ENCODE measurements around the gene ZNF587. TPM values are rescaled to one million over a fixed set of nuclear protein-coding genes. Genes with fewer than 3 reads are reported as not detected.
"Not testable (repeated sequence)": the region's sequence is repeated elsewhere in the genome, so short reads cannot be mapped to it uniquely, and the experiment has no call there.

Gene ZNF587
- total RNA-seq, 1 experiment from 2014 or later, result 36.4 TPM

DNA sequence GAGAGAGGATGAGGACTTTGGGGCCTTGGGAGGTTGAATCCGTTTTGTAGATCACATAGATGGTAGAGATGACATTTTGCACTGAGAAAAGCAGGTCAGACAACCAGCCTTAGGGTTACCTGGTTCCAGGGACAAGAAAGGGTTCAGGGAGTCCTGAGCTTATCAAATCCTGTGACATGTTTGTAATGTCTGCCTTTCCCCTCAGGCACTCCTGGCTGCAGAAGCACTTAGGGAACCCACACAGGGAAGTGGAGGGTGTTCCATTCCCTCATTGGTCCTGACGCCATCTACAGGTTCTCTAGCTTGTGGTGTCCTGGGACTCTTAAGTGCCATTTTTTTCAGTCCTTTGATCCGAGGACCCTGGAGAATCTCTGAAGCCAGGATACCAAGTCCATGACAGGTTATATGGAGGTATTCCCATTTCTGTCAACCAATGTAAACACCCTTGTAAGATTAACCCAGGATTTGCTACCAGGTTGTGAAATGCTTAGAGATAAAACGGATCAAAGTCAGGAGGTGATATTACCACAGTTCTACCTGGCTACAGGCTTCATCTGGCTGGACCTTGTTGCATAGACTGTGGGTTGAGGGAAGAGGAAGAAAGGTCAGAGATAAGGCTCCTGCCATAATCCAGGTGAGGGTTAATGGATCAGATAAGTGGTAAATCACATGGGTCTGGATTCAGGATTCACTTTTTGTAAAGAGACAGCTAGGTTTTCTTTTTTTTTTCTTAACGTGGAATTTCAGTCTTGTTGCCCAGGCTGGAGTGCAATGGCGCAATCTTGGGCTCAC is 2.3 kb downstream of the ZNF587 start:
- H3K27ac ChIP-seq (ENCODE audit: low read length); H3K4me2 ChIP-seq (ENCODE audit: low read depth, low read length, poor library complexity, severe bottlenecking); DNase-seq; H4K20me1 ChIP-seq (ENCODE audit: insufficient read depth, low read depth, low read length); H3K27me3 ChIP-seq (ENCODE audit: low read length); H3K9me2 ChIP-seq (replicated peaks; ENCODE audit: insufficient read depth, low read length); H2AFZ ChIP-seq (ENCODE audit: low read length); H3K9ac ChIP-seq (ENCODE audit: low read length); H3K4me1 ChIP-seq (ENCODE audit: low read length): not testable (repeated sequence)
- peak overlapping the region; percentile 76 for H3K4me3 ChIP-seq (ENCODE audit: low read length)
- H3K9me3 ChIP-seq (ENCODE audit: low read length), result peaks cover 13% of the 10 kb centered on the region
- peaks cover 56% of the 10 kb centered on the region for H3K79me2 ChIP-seq (ENCODE audit: low read length)
- H3K36me3 ChIP-seq (ENCODE audit: insufficient read depth, low read length), result peaks cover 63% of the 10 kb centered on the region

DNA sequence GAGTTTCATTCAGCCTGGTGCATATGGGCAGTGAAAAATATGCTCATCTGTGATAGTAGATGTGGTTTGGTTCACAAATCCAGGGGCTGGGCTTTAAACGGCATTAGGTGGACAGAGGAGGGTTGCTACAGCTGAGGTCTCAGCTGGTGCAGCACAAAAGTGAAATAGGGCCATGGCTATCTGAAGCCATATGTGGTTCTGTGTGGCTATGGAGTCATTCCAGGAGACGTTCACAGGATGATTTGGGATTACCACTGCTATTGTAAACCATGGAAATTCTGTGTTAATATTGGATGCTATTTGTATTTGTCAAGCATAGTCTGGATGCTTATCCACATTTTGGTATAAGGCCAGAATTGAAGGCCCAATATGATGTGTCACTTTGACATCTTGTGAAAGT is 4.5 kb downstream of the ZNF587 start:
- not testable (repeated sequence) for H2AFZ ChIP-seq (ENCODE audit: low read length); H3K4me1 ChIP-seq (ENCODE audit: low read length); H4K20me1 ChIP-seq (ENCODE audit: insufficient read depth, low read depth, low read length); H3K27me3 ChIP-seq (ENCODE audit: low read length); H3K4me3 ChIP-seq (ENCODE audit: low read length); DNase-seq; H3K9me2 ChIP-seq (replicated peaks; ENCODE audit: insufficient read depth, low read length); H3K9ac ChIP-seq (ENCODE audit: low read length); H3K4me2 ChIP-seq (ENCODE audit: low read depth, low read length, poor library complexity, severe bottlenecking); H3K27ac ChIP-seq (ENCODE audit: low read length)
- peaks cover 16% of the 10 kb centered on the region for H3K9me3 ChIP-seq (ENCODE audit: low read length)
- peaks cover 77% of the 10 kb centered on the region for H3K36me3 ChIP-seq (ENCODE audit: insufficient read depth, low read length)
- peaks cover 59% of the 10 kb centered on the region for H3K79me2 ChIP-seq (ENCODE audit: low read length)

DNA sequence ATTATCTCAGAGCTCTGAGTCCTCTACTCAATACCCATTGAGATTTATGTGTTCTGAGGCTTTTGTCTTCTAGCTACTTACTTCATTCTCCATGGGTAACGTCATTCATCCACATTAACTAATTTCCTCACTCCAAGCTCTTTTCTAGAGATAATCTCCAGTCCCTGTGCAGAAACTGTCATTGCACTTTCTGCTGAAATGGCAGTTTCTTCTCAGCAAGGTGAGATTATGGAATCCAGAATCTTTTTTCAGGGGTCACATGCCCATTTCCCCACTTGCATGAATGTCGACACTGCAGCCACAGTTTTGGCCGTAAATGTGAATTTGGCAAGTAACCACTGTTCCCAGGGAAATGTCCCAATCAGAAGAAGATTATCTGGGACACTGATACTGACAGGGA is 12.7 kb downstream of the ZNF587 start:
- not testable (repeated sequence) for H3K4me3 ChIP-seq (ENCODE audit: low read length); H3K4me2 ChIP-seq (ENCODE audit: low read depth, low read length, poor library complexity, severe bottlenecking); H3K9ac ChIP-seq (ENCODE audit: low read length); H3K9me2 ChIP-seq (replicated peaks; ENCODE audit: insufficient read depth, low read length); DNase-seq; H3K27me3 ChIP-seq (ENCODE audit: low read length); H3K4me1 ChIP-seq (ENCODE audit: low read length); H2AFZ ChIP-seq (ENCODE audit: low read length); H4K20me1 ChIP-seq (ENCODE audit: insufficient read depth, low read depth, low read length); H3K27ac ChIP-seq (ENCODE audit: low read length)
- Histone ChIP-seq H3K79me2 (ENCODE audit: low read length) (peaks cover 33% of the 10 kb centered on the region), H3K36me3 (ENCODE audit: insufficient read depth, low read length) (peaks cover 91% of the 10 kb centered on the region), H3K9me3 (ENCODE audit: low read length) (peaks cover 57% of the 10 kb centered on the region)

DNA sequence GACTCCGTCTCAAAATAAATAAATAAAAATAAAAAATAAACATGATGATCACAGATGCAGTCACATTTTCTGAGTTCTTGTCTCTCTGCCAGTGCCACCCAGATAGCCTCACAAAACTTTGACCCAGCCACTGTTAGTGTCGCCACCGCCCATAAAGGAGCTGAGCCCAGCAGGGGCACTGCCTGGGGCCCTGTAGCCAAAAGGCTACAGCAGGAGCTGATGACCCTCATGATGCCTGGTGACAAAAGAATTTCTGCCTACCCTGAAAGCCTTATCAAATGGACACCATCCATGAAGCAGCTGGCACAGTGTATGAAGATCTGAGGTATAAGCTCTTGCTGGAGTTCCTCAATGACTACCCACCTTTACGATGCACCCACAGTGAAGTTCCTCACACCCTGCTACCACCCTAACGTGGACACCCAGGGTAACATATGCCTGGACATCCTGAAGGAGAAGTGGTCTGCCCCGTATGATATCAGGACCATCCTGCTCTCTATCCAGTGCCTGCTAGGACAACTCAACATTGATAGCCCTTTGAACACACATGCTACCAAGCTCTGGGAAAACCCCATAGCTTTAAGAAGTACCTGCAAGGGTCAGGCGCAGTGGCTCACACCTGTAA is 18.3 kb downstream of the ZNF587 start:
- Histone ChIP-seq H3K9me3 (ENCODE audit: low read length) (peaks cover 63% of the 10 kb centered on the region), H3K27ac (ENCODE audit: low read length) (no peak overlapping the region), H3K27me3 (ENCODE audit: low read length) (no peaks in the 10 kb centered on the region), H3K4me3 (ENCODE audit: low read length) (no peak overlapping the region), H3K9ac (ENCODE audit: low read length) (no peak overlapping the region), H3K4me2 (ENCODE audit: low read depth, low read length, poor library complexity, severe bottlenecking) (no peak overlapping the region), H3K79me2 (ENCODE audit: low read length) (peaks cover 19% of the 10 kb centered on the region), H3K36me3 (ENCODE audit: insufficient read depth, low read length) (peaks cover 64% of the 10 kb centered on the region), H2AFZ (ENCODE audit: low read length) (no peak overlapping the region), H3K4me1 (ENCODE audit: low read length) (no peaks in the 10 kb centered on the region), H3K9me2 (replicated peaks; ENCODE audit: insufficient read depth, low read length) (no peaks in the 10 kb centered on the region), H4K20me1 (ENCODE audit: insufficient read depth, low read depth, low read length) (no peaks in the 10 kb centered on the region)
- no peak for DNase-seq

DNA sequence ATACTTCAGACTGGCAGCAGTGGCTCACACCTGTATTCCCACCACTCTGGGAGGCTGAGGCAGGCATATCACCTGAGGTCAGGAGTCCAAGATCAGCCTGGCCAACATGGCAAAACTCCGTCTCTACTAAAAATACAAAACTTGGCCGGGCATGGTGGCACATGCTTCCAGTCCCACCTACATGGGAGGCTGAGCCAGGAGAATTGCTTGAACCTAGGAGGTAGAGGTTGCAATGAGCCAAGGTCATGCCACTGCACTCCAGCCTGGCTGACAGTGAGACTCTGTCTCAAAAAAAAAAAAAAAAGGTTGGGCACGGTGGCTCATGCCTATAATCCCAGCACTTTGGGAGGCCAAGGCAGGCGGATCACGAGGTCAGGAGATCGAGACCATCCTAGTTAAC is 20.0 kb downstream of the ZNF587 start:
- not testable (repeated sequence) for H3K4me1 ChIP-seq (ENCODE audit: low read length); H3K27ac ChIP-seq (ENCODE audit: low read length); H3K4me3 ChIP-seq (ENCODE audit: low read length); DNase-seq; H4K20me1 ChIP-seq (ENCODE audit: insufficient read depth, low read depth, low read length); H3K27me3 ChIP-seq (ENCODE audit: low read length); H3K4me2 ChIP-seq (ENCODE audit: low read depth, low read length, poor library complexity, severe bottlenecking); H3K9me2 ChIP-seq (replicated peaks; ENCODE audit: insufficient read depth, low read length); H2AFZ ChIP-seq (ENCODE audit: low read length); H3K9ac ChIP-seq (ENCODE audit: low read length)
- H3K36me3 ChIP-seq (ENCODE audit: insufficient read depth, low read length), result peaks cover 67% of the 10 kb centered on the region
- H3K79me2 ChIP-seq (ENCODE audit: low read length), result peaks cover 15% of the 10 kb centered on the region
- H3K9me3 ChIP-seq (ENCODE audit: low read length), result peaks cover 68% of the 10 kb centered on the region

DNA sequence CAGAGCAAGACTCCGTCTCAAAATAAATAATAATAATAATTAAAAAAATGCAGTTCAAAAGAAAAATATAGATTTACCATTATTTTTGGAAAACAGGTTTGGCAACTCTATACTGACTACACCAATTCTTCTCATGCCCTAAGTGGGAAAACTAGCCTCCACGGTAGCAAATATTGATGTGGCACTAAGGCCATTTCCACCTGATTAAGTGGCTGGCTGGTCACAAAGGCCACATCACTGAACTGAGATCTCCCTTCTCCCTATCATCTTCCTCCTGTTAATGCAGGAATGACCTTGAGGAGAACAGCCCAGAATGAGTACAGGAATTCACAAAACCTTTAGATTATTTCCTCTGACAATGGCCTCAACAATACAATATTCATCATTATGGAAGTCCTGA is 20.6 kb downstream of the ZNF587 start:
- H3K9me2 ChIP-seq (replicated peaks; ENCODE audit: insufficient read depth, low read length), result no peaks in the 10 kb centered on the region
- peaks cover 64% of the 10 kb centered on the region for H3K36me3 ChIP-seq (ENCODE audit: insufficient read depth, low read length)
- H3K9me3 ChIP-seq (ENCODE audit: low read length), result peaks cover 63% of the 10 kb centered on the region
- H3K27me3 ChIP-seq (ENCODE audit: low read length), result no peaks in the 10 kb centered on the region
- H3K27ac ChIP-seq (ENCODE audit: low read length), result no peak overlapping the region
- no peaks in the 10 kb centered on the region for H4K20me1 ChIP-seq (ENCODE audit: insufficient read depth, low read depth, low read length)
- no peaks in the 10 kb centered on the region for H3K4me1 ChIP-seq (ENCODE audit: low read length)
- no peak overlapping the region for H3K9ac ChIP-seq (ENCODE audit: low read length)
- no peak overlapping the region for H2AFZ ChIP-seq (ENCODE audit: low read length)
- no peak overlapping the region for H3K4me3 ChIP-seq (ENCODE audit: low read length)
- DNase-seq, result no peak
- H3K79me2 ChIP-seq (ENCODE audit: low read length), result peaks cover 13% of the 10 kb centered on the region
- no peak overlapping the region for H3K4me2 ChIP-seq (ENCODE audit: low read depth, low read length, poor library complexity, severe bottlenecking)

DNA sequence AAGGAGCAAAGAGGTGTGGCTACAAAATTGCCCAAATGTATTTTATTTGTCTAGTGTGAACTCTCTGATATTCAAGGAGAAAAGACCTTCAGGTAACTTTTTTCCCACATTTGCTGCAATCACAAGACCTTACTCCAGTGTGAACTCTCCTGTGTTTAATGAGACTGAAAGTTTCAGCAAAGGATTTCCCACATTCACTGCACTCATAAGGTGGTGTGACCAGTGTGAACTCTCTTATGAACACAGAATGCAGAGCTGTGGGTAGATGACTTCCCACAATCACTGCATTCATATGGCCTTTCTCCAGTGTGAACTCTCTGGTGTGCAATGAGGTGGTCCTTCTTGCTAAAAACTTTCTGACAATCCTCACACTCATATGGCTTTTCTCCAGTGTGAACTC is 22.8 kb downstream of the ZNF587 start:
- Histone ChIP-seq H2AFZ (ENCODE audit: low read length) (no peak overlapping the region), H3K4me2 (ENCODE audit: low read depth, low read length, poor library complexity, severe bottlenecking) (no peak overlapping the region), H3K9me3 (ENCODE audit: low read length) (peaks cover 53% of the 10 kb centered on the region), H3K27me3 (ENCODE audit: low read length) (no peaks in the 10 kb centered on the region), H3K79me2 (ENCODE audit: low read length) (peaks cover 6% of the 10 kb centered on the region), H3K27ac (ENCODE audit: low read length) (no peak overlapping the region), H3K4me3 (ENCODE audit: low read length) (no peak overlapping the region), H3K9me2 (replicated peaks; ENCODE audit: insufficient read depth, low read length) (no peaks in the 10 kb centered on the region), H3K4me1 (ENCODE audit: low read length) (no peaks in the 10 kb centered on the region), H3K9ac (ENCODE audit: low read length) (no peak overlapping the region), H3K36me3 (ENCODE audit: insufficient read depth, low read length) (peaks cover 58% of the 10 kb centered on the region), H4K20me1 (ENCODE audit: insufficient read depth, low read depth, low read length) (no peaks in the 10 kb centered on the region)
- DNase-seq, result no peak

DNA sequence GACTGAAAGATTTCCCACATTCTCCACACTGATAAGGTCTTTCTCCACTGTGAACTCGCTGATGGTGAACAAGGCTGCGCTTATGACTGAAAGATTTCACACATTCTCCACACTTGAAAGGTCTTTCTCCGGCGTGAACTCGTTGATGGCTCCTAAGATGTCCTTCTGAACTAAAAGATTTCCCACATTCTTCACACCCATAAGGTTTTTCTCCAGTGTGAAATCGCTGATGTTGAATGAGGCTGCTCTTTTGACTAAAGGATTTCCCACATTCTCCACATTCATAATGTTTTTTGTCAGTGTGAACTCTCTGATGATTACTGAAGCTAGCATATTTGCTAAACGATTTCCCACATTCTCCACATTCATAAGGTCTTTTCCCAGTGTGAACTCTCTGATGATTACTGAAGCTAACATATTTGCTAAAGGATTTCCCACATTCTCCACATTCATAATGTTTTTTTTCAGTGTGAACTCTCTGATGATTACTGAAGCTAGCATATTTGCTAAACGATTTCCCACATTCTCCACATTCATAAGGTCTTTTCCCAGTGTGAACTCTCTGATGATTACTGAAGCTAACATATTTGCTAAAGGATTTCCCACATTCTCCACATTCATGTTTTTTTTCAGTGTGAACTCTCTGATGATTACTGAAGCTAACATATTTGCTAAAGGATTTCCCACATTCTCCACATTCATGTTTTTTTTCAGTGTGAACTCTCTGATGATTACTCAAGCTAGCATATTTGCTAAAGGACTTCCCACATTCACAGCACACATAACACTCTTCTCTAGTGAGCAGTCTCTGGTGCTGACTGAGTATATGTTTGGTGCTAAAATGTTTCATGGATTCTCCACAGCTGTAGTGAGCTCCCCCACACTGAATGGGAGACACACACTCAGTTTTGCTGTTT is 24.5 kb downstream of the ZNF587 start:
- H4K20me1 ChIP-seq (ENCODE audit: insufficient read depth, low read depth, low read length); H3K4me3 ChIP-seq (ENCODE audit: low read length); DNase-seq; H3K4me1 ChIP-seq (ENCODE audit: low read length); H3K27me3 ChIP-seq (ENCODE audit: low read length); H3K9ac ChIP-seq (ENCODE audit: low read length); H3K9me2 ChIP-seq (replicated peaks; ENCODE audit: insufficient read depth, low read length); H3K4me2 ChIP-seq (ENCODE audit: low read depth, low read length, poor library complexity, severe bottlenecking); H2AFZ ChIP-seq (ENCODE audit: low read length); H3K79me2 ChIP-seq (ENCODE audit: low read length); H3K27ac ChIP-seq (ENCODE audit: low read length): not testable (repeated sequence)
- Histone ChIP-seq H3K36me3 (ENCODE audit: insufficient read depth, low read length) (peaks cover 60% of the 10 kb centered on the region), H3K9me3 (ENCODE audit: low read length) (peaks cover 58% of the 10 kb centered on the region)

Measured in Karpas-422 (cell line).